PC-9 (cell line): ENCODE measurements around the gene NARF.

Source experiments
- CTCF ChIP-seq: fragments of 200-600 bp; sonication (generic); conservative IDR thresholded peaks from 2 replicates; pipeline ENCODE4 v1.6.1; 2017; ENCODE audit warnings: mixed run types, antibody characterized with exemption, mild to moderate bottlenecking, moderate library complexity
- EZH2 ChIP-seq: fragments of 200-600 bp; sonication (generic); IDR thresholded peaks from 2 replicates; pipeline ENCODE4 v1.8.0; 2017; ENCODE audit warnings: antibody characterized with exemption, low read depth

GRCh38 chr17:82424863-82425159 is 33.7 kb upstream of the NARF start:
- TF ChIP-seq CTCF (no peak; the same call in 1 of the 2 replicates), EZH2 (no peak)
